Prostate gland (tissue), 2 donors: ENCODE data around the gene DAPK3. TPM values are rescaled to one million over a fixed set of nuclear protein-coding genes. Genes with fewer than 3 reads are reported as not detected.

ENCODE experiments used
- DNase-seq: peaks from one replicate; pipeline ENCODE4 v3.0.0-alpha.2; 2019; ENCODE audit warnings: low spot score
- H3K27ac ChIP-seq, 2 donors: fragments of 200-600 bp; sonication (generic); 2 replicates each; pipeline ENCODE4 v1.5.1; 2017 to 2019
- H3K27me3 ChIP-seq: fragments of 200-600 bp; sonication (generic); replicated peaks from 2 replicates; pipeline ENCODE4 v1.5.1; 2019; ENCODE audit not compliant: insufficient read depth
- H3K36me3 ChIP-seq, 2 donors: fragments of 200-600 bp; sonication (generic); 1 replicate in 1 of 2; 2 replicates in 1 of 2; pipeline versions ENCODE4 v1.5.1 to v1.8.1; 2017 to 2019
- H3K4me1 ChIP-seq: fragments of 200-600 bp; sonication (generic); replicated peaks from 2 replicates; pipeline ENCODE4 v1.5.1; 2019
- H3K4me3 ChIP-seq, 2 donors: fragments of 200-600 bp; sonication (generic); 2 replicates each; pipeline ENCODE4 v1.5.1; 2017 to 2019
- H3K9me3 ChIP-seq: fragments of 200-600 bp; sonication (generic); 2 replicates; pipeline ENCODE4 v1.5.1; 2017
- CTCF ChIP-seq, 4 experiments: fragments of 200-600 bp in 2 of 4; fragments of 450-650 bp in 2 of 4; sonication (generic) in 2 of 4; IDR thresholded peaks; 1 replicate in 3 of 4; 2 replicates in 1 of 4; pipeline ENCODE4 v1.5.1; 2016 to 2019; ENCODE audit warnings: antibody characterized with exemption in 4 of 4, mild to moderate bottlenecking in 2 of 4, moderate library complexity in 2 of 4
- POLR2A ChIP-seq: fragments of 450-650 bp; IDR thresholded peaks from one replicate; pipeline ENCODE4 v1.6.1; 2016; ENCODE audit warnings: antibody characterized with exemption, mild to moderate bottlenecking
- POLR2AphosphoS5 ChIP-seq: sonication (generic); formaldehyde crosslinking; IDR thresholded peaks from one replicate; pipeline ENCODE4 v1.6.1; 2017; ENCODE audit warnings: antibody characterized with exemption
- WGBS: methylation state at CpG from one replicate; pipeline ENCODE4 v1.1.5; 2018; 5-methylcytosine and 5-hydroxymethylcytosine counted together
- intact Hi-C: fragments of 100-400 bp; cut with DNase I; formaldehyde crosslinking; loops from one replicate; pipeline ENCODE4 v1.14.2; 2022
- total RNA-seq, 2 donors: library from RNA; depleted of rRNA; stranded (reverse); fragments of >200 nt; gene quantifications; one replicate each; pipeline ENCODE4 v1.1.0, GENCODE V29; 2016

Gene DAPK3
- total RNA-seq, 2 donors from 2014 or later, result 87.1 to 107 TPM

DNA sequence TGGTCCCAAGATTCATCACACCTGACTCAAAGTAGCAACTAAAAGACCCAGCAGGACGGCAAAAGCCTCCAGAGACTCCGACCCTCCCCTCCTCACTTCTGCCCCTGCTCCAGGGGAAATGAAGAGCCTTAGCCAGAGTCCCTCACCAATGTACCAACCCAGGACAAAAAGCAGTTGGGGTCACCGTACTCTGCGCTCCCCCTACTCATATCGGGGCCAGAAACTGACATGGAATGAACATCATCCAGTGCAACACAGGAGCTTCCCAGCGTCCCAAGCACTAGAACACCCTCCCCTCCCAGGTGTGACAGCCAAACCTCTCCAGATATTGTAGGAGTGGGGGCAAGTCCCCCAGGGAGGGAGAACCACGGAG is 12.6 kb upstream of the DAPK3 start:
- Histone ChIP-seq H3K9me3 (no peaks in the 10 kb centered on the region), H3K27ac (peak overlapping the region; percentile 97 to 98), H3K27me3 (no peaks in the 10 kb centered on the region), H3K4me3 (peak overlapping the region in 1 of 2 donors; percentile 96), H3K36me3 (peaks cover 45 to 50% of the 10 kb centered on the region in 2 donors), H3K4me1 (peaks cover 16% of the 10 kb centered on the region)
- TF ChIP-seq POLR2AphosphoS5 (no peak), POLR2A (no peak), CTCF (IDR thresholded peaks at IDR 0.05) (no peak)
- 58% methylated on average over 7 of the region's 7 CpGs for WGBS
- DNase-seq, result no peak
- intact Hi-C loops, result loop anchor here (5.0 kb wide), 1 partner anchor 199 kb away; the partner anchor contains the start of genes ANKRD24 and SIRT6

DNA sequence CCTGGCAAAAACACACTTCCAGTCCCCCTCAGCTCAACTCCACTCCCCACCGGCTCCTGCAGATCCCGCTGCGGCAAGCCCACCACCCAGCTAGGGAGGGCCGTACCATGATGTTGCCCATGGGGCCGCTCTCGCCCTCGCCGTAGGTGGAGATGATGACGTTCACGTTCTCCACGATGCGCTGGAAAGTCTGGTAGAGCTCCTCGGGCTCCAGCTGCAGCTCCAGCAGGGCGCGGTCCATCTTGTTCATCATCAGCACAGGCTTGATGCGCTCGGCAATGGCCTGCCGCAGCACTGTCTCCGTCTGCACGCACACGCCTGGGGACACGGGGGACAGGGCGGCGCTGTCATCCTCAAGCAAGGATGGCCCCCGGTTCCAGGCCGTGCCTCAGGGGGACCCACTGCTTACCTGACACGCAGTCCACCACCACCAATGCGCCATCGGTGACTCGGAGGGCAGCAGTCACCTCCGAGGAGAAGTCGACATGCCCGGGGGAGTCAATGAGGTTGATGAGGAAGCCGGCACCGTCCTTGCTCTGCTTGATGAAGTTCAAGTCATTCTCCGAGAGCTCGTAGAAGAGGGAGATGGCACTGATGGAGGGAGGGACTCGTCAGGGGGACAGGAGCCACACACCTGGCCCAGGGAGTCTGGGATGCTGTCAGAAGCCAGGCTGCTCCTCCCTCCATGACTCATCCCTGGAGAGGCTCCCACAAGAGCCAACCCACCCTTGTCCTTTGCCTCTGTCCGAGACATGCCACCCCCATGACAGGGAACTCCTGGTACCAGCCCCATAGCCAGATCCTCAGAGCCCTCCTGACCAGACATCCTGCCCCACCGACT is 12.0 kb upstream of the DAPK3 start:
- TF ChIP-seq CTCF (IDR thresholded peaks at IDR 0.05), result no peak
- no peak for TF ChIP-seq POLR2AphosphoS5
- no peak for TF ChIP-seq POLR2A
- intact Hi-C loops, result loop anchor here (5.0 kb wide), 1 partner anchor 199 kb away; the partner anchor contains the start of genes ANKRD24 and SIRT6
- peaks cover 16% of the 10 kb centered on the region for H3K4me1 ChIP-seq
- H3K9me3 ChIP-seq, result no peaks in the 10 kb centered on the region
- H3K27me3 ChIP-seq, result no peaks in the 10 kb centered on the region
- no peak for DNase-seq
- peaks cover 49 to 55% of the 10 kb centered on the region in 2 donors for H3K36me3 ChIP-seq
- peak overlapping the region in 1 of 2 donors; percentile 97 for H3K27ac ChIP-seq
- H3K4me3 ChIP-seq, result no peak overlapping the region
- WGBS, result 81% methylated on average over 39 of the region's 40 CpGs

- no peak for DNase-seq
- Histone ChIP-seq H3K4me3 (no peak overlapping the region), H3K9me3 (no peaks in the 10 kb centered on the region), H3K27ac (no peak overlapping the region), H3K27me3 (no peaks in the 10 kb centered on the region), H3K36me3 (peaks cover 58 to 64% of the 10 kb centered on the region in 2 donors), H3K4me1 (peaks cover 16% of the 10 kb centered on the region)
- TF ChIP-seq CTCF (IDR thresholded peaks at IDR 0.05) (no peak), POLR2A (no peak), POLR2AphosphoS5 (no peak)
- intact Hi-C loops, result loop anchor here (5.0 kb wide), 1 partner anchor 200 kb away; the partner anchor contains the start of genes ANKRD24 and SIRT6
- 81% methylated on average over 35 of the region's 39 CpGs for WGBS
Observed at GRCh38 chr19:3981736-3982681, 11.1 kb upstream of the DAPK3 start.

GRCh38 chr19:3981373-3981735 is 10.5 kb upstream of the DAPK3 start:
- no peaks in the 10 kb centered on the region for H3K27me3 ChIP-seq
- H3K9me3 ChIP-seq, result no peaks in the 10 kb centered on the region
- H3K4me1 ChIP-seq, result peaks cover 13% of the 10 kb centered on the region
- H3K36me3 ChIP-seq, result peaks cover 64 to 70% of the 10 kb centered on the region in 2 donors
- no peak overlapping the region for H3K4me3 ChIP-seq
- no peak overlapping the region for H3K27ac ChIP-seq
- WGBS, result 89% methylated on average over 10 of the region's 10 CpGs
- TF ChIP-seq POLR2AphosphoS5 (no peak), POLR2A (no peak), CTCF (IDR thresholded peaks at IDR 0.05) (no peak)
- DNase-seq, result no peak
- intact Hi-C loops, result loop anchor here (5.0 kb wide), 1 partner anchor 201 kb away; the partner anchor contains the start of genes ANKRD24 and SIRT6
